ENCODE measurements around the gene ZNF385C. TPM values are rescaled to one million over a fixed set of nuclear protein-coding genes. Genes with fewer than 3 reads are reported as not detected.

The ZNF385C gene
- total RNA-seq, 6 experiments from 2014 or later = 0.11 to 1.2 (median 0.11) TPM; not detected in 3

GRCh38 chr17:42050393-42051012 lies 47.8 kb downstream of the ZNF385C start, which contains the start of gene C17orf113:
Gene C17orf113 (minus strand): TSS chr17:42050601. CDS start chr17:42043376, 7,225 bp downstream.
- Histone ChIP-seq H3K27ac (no peak within 1 kb of the TSS), H3K4me1 (peaks cover 0 to 3% (median 0%) of the 10 kb centered on the region in 4 donors), H3K9me3 (no peaks in the 10 kb centered on the region), H3K27me3 (no peaks in the 10 kb centered on the region), H3K4me3 (peak within 1 kb of the TSS; percentile 58 to 65 (median 59)), H3K36me3 (no peaks in the 10 kb centered on the region)
- intact Hi-C loops (cut with DNase I) = no loop called here
- 4% methylated on average over 8 of the region's 65 CpGs for WGBS (ENCODE audit: insufficient coverage, low coverage, low lambda C conversion rate, missing lambda C conversion rate)
- DNase-seq (peak in 2 of 3 donors; percentile 57 to 74), ATAC-seq (peak; percentile 76 to 84 (median 80))
- peak; percentile 22 to 51 (median 34) for TF ChIP-seq CTCF (IDR thresholded peaks at IDR 0.05)
- TF ChIP-seq POLR2A (IDR thresholded peaks at IDR 0.05) = no peak

- Histone ChIP-seq H3K27me3 (no peaks in the 10 kb centered on the region), H3K9me3 (no peaks in the 10 kb centered on the region), H3K4me1 (peaks cover 0 to 3% (median 0%) of the 10 kb centered on the region in 4 donors), H3K36me3 (no peaks in the 10 kb centered on the region), H3K27ac (no peak overlapping the region), H3K4me3 (peak overlapping the region; percentile 58 to 65 (median 59))
- intact Hi-C loops (cut with DNase I) = no loop called here
- TF ChIP-seq CTCF (IDR thresholded peaks at IDR 0.05) (no peak), POLR2A (IDR thresholded peaks at IDR 0.05) (no peak)
- WGBS (ENCODE audit: insufficient coverage, low coverage, low lambda C conversion rate, missing lambda C conversion rate) = no CpG with 5 or more reads among the region's 7 CpGs
- no peak for DNase-seq
- ATAC-seq = peak; percentile 27 to 56 (median 40)
Measured at GRCh38 chr17:42049834-42050392, 48.4 kb downstream of the ZNF385C start.

- intact Hi-C loops (cut with DNase I) = no loop called here
- DNase-seq = no peak
- no peak overlapping the region for H3K27ac ChIP-seq
- H3K36me3 ChIP-seq = no peaks in the 10 kb centered on the region
- TF ChIP-seq POLR2A (IDR thresholded peaks at IDR 0.05) = no peak
- TF ChIP-seq CTCF (IDR thresholded peaks at IDR 0.05) = no peak
- 80% methylated on average over 6 of the region's 12 CpGs for WGBS (ENCODE audit: insufficient coverage, low coverage, low lambda C conversion rate, missing lambda C conversion rate)
- no peaks in the 10 kb centered on the region for H3K27me3 ChIP-seq
- no peak overlapping the region for H3K4me3 ChIP-seq
- H3K9me3 ChIP-seq = no peaks in the 10 kb centered on the region
- H3K4me1 ChIP-seq = peaks cover 0 to 3% (median 0%) of the 10 kb centered on the region in 4 donors
- no peak for ATAC-seq
Measured at GRCh38 chr17:42047343-42047742, 50.9 kb downstream of the ZNF385C start.

- ATAC-seq = no peak
- TF ChIP-seq CTCF (IDR thresholded peaks at IDR 0.05) = no peak
- no peak for TF ChIP-seq POLR2A (IDR thresholded peaks at IDR 0.05)
- H3K27me3 ChIP-seq = no peaks in the 10 kb centered on the region
- H3K36me3 ChIP-seq = no peaks in the 10 kb centered on the region
- H3K4me3 ChIP-seq = no peak overlapping the region
- WGBS (ENCODE audit: insufficient coverage, low coverage, low lambda C conversion rate, missing lambda C conversion rate) = 88% methylated on average over 1 of the region's 1 CpG
- DNase-seq = no peak
- peaks cover 0 to 3% (median 0%) of the 10 kb centered on the region in 4 donors for H3K4me1 ChIP-seq
- intact Hi-C loops (cut with DNase I) = no loop called here
- H3K9me3 ChIP-seq = no peaks in the 10 kb centered on the region
- no peak overlapping the region for H3K27ac ChIP-seq
Measured at GRCh38 chr17:42045719-42046118, 52.6 kb downstream of the ZNF385C start.
